HG03159 (cell line): ENCODE data around the gene PDGFRA.
"Not testable (repeated sequence)": the region's sequence is repeated elsewhere in the genome, so short reads cannot be mapped to it uniquely, and the experiment has no call there.

ENCODE experiments used
- ATAC-seq: cut with Tn5 transposase; IDR thresholded peaks from one replicate; pipeline ENCODE4 v1.9.1; 2021; ENCODE audit warnings: mild to moderate bottlenecking, moderate library complexity; ENCODE audit not compliant: unreplicated experiment

The PDGFRA gene

DNA sequence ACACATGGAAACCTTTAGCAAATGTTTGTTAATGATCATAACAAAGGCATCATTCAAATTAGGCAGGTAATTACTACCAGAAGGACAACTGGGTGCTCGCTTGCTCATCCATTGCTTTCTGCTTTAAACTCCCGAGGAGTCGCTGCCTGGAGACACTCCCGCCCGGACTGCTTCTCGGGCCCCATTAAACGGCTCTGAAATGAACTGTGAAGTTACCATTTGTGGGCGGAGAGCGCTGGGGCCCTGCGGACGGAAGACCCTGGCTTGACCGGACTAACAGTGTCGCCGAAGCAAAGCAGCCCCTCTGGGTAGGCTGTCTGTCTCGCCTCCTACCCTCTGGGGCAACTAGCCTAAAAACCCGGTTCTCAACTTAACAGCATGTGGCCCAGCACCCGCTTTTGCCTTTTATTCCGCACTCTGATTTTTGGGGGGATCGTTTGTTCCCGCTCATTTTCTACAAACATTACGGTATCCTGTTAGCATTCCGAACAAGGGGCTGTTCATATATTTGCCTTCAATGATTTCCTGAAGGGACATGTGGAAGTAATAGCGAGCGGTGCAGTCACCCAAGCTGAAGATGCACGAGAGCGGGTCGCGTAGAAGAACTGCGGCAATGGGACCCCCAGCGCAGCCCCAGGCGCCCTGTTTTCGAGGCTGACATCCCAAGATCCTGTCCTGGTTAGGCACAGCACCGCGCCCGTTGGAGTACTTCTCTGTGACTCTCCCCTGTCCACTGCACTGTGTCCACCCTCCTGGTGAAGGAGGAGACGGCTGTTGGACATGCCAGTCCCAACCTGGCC lies 1.6 kb upstream of the PDGFRA start:
- ATAC-seq, result no peak

DNA sequence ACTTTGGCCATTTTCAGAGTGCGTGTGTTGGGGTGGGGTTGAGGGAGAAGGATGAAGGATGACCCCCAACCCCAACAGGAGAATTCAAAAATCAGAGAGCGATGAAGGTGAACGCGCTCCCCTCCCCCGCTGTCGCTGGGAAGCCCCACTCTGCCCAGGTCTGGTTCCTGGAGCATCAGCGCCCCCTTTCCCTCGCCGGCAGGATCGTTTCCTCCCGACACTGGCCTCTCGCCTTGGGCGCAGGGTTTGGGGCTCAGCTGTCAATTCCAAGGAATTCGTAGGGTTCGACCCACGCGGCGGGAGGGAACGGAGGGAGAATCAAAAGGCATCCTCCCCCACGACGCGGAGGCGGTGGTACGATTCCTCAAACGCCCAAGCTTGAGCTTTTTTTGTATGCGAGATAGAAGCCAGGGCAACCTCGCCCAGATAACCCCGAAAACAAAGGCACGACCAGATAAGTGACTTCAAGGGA lies 1.0 kb upstream of the PDGFRA start:
- no peak for ATAC-seq

GRCh38 chr4:54228546-54228945 lies 547 bp upstream of the PDGFRA start:
- no peak for ATAC-seq

GRCh38 chr4:54229631-54230483 lies 764 bp downstream of the PDGFRA start:
- ATAC-seq, result no peak

GRCh38 chr4:54230484-54231418 lies 1.7 kb downstream of the PDGFRA start:
- ATAC-seq, result no peak

DNA sequence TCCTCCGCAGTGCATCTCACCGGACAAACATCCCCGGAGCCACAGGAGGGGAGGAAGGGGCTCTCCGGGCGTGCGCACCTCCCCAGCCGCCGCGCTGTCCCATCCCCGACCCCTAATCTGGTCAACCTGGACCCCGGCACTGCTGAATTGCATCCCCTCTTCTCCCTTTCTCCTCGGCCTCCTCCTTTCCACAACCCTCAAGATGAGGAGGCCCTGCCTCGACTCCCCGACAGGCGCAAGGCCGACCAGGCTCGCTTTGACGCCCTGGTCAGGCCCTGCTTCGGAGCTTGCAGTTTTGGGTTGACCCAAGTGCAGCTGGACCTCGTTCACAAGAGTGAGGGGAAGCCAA lies 2.3 kb downstream of the PDGFRA start:
- ATAC-seq, result no peak

- no peak for ATAC-seq
Observed at GRCh38 chr4:54231768-54232688, 2.9 kb downstream of the PDGFRA start.

GRCh38 chr4:54233277-54233696 lies 4.2 kb downstream of the PDGFRA start:
- ATAC-seq, result peak; percentile 83

GRCh38 chr4:54233697-54234496 lies 4.8 kb downstream of the PDGFRA start:
- ATAC-seq, result peak; percentile 21

DNA sequence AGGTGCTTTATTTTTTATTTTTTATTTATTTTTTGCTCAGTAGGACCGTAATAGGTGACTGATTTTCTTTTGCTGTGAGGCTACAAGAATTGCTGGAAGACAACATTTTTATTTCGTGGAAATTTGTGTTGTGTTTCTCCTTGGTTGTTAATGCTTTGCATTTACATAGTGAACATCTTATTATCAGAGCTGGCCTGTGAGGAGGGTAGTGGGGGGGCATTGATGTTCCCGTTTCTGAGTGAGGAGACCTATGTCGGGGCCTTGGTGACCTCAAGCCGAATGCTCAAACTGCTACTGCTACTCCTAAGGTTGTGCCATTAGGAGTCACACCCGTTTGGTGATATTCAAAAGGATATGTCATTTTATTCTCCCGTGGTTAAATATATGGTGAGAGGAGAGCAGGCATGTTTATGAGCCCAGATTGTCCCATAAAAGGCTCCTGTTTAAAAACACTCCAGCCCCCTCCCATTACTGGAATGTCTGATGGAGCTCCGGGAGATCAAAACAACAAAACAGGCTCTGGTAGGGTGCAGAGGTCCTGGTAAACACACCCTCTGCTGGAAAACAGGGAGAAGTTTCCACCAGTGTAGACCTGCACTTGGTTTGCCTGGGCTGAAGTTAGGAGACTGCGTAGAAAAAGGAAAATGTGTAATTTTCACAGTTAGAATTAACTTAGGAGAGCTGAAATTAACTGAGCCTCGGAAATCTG lies 5.6 kb downstream of the PDGFRA start:
- no peak for ATAC-seq

DNA sequence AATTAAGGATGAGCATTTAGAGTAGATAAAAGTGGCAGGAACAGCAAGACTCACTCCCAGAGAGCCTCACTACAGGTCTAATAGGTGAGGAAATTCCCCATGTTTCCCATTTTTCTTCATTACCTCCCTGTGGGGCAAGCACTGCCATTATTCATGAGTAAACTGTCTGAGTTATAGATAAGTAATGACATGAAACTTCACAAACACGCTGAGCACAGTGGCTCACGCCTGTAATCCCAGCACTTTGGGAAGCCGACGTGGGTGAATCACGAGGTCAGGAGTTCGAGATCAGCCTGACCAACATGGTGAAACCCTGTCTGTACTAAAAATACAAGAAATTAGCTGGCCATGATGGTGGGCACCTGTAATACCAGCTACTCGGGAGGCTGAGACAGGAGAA lies 7.2 kb downstream of the PDGFRA start:
- not testable (repeated sequence) for ATAC-seq

- ATAC-seq, result no peak
Observed at GRCh38 chr4:54237770-54238169, 8.7 kb downstream of the PDGFRA start.

DNA sequence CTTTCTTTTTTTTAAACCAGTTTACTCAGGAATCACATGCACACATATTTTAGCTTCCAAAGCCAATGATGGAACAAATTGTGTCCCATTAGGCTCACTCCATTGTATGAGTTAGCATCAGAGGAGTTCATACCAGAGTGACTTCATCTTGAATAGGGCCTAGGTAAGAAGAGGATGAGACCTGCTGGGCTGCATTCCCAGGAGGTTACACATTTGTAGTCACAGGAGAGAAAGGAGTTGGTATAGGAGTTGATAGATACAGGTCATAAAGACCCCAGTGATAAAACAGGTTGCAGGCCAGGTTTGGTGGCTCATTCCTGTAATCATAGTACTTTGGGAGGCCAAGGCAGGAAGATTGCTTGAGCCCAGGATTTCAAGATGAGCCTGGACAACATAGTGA lies 9.3 kb downstream of the PDGFRA start:
- no peak for ATAC-seq

- ATAC-seq, result not testable (repeated sequence)
Observed at GRCh38 chr4:54241268-54241823, 12.3 kb downstream of the PDGFRA start.

- ATAC-seq, result not testable (repeated sequence)
Observed at GRCh38 chr4:54243541-54243940, 14.4 kb downstream of the PDGFRA start.

GRCh38 chr4:54252312-54252711 lies 23.2 kb downstream of the PDGFRA start:
- not testable (repeated sequence) for ATAC-seq

- no peak for ATAC-seq
Observed at GRCh38 chr4:54254116-54254914, 25.2 kb downstream of the PDGFRA start.
